HG02798 (cell line): ENCODE measurements around the gene CRNKL1.
"Not testable (repeated sequence)": the region's sequence is repeated elsewhere in the genome, so short reads cannot be mapped to it uniquely, and the experiment has no call there.

ENCODE experiments used
- ATAC-seq: cut with Tn5 transposase; IDR thresholded peaks from one replicate; pipeline ENCODE4 v1.9.1; 2021; ENCODE audit warnings: mild to moderate bottlenecking; ENCODE audit not compliant: unreplicated experiment, poor library complexity

The CRNKL1 gene

DNA sequence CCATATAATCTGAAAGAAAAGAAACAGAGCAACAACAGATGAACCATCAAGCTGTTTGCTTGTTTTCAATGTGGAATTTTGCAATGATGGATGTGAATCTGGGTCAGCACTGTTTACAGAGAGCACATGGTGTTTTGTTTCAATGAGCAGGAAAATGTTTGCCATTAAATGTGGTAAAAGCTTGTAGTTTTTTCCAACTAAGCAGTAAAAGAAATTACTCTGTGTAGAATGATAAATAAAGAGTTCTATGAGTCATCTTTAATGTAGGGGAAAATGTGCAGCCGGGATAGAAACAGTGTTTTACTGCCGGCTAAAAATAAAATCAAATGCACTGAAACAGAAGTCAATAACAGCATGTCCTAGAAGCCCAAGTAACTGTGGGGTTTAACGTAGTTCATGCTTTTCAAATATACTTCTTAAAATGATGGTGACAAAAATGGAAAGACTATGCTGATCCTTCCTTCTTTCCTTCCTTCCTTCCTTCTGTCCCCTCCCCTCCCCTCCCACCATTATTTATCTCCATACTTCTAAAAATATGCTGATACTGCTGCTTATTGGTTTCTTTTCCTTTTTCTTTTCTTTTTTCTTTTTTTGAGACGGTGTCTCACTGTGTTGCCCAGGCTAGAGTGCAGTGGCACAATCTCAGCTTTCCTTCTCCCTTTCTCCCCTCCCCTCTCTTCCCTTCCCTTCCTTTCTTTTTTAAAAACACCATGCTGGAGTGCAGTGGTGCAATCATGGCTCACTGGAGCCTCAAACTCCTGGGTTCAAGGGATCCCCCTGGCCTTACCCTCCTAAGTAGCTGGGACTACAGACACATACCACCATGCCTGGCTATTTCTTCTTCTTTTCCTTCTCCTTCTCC lies 41.4 kb downstream of the CRNKL1 start:
- no peak for ATAC-seq

DNA sequence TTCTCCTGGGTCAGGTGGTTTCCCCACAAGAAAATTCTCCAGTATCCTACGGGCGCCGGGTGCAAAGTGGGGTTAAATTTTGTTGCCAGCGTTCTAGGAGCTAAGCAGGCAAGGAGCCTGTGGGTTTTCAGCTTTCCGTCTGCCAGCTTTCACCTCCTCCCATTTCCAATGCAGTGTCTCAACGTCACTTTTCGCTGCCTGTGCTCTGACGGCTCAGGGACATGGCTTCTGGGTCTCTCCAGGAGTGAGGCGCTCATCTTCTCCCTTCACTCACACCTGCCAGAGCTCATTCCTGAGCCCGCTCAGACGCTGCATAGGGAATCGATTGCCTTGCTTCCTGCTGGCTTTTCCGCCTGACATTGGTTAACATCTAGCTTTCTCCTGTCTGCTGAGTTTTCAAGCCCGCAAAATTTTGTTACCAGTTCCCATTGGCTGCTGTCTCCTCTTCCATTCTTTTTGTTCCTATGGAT lies 42.4 kb downstream of the CRNKL1 start:
- ATAC-seq: no peak

DNA sequence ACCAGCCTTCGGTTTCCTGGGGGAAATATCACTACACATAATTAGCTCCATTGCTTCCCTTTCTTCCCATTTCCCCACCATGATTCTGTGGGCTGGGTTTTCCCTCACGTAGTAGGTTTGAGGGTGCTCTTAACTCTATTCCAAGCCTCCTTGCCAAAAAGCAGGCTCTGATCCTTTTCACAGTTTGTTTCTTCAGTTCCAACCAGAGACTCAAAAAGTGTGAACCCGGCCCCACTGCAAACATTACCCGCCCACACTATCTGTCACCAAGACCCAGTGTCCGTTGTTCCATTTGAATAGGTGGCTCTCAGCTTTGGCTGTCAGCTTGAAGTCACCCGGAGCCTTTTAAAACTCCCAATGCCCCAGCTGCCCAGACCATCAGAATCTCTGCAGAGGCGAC lies 46.9 kb downstream of the CRNKL1 start:
- ATAC-seq: no peak

DNA sequence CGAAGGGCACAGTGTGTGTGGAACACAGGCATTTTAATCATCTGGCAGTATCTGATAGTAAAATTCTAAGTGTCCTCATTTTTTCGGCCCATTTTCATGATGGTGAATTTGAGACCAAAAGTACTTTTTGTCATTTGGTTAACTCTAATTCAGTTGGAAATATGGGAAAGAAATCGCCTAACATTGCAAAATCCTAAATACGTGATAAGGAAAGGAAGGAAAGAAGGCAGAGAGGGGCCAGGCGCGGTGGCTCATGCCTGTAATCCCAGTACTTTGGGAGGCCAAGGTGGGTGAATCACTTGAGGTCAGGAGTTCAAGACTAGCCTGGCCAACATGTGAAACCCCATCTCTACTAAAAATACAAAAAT lies 48.3 kb downstream of the CRNKL1 start:
- ATAC-seq: not testable (repeated sequence)

DNA sequence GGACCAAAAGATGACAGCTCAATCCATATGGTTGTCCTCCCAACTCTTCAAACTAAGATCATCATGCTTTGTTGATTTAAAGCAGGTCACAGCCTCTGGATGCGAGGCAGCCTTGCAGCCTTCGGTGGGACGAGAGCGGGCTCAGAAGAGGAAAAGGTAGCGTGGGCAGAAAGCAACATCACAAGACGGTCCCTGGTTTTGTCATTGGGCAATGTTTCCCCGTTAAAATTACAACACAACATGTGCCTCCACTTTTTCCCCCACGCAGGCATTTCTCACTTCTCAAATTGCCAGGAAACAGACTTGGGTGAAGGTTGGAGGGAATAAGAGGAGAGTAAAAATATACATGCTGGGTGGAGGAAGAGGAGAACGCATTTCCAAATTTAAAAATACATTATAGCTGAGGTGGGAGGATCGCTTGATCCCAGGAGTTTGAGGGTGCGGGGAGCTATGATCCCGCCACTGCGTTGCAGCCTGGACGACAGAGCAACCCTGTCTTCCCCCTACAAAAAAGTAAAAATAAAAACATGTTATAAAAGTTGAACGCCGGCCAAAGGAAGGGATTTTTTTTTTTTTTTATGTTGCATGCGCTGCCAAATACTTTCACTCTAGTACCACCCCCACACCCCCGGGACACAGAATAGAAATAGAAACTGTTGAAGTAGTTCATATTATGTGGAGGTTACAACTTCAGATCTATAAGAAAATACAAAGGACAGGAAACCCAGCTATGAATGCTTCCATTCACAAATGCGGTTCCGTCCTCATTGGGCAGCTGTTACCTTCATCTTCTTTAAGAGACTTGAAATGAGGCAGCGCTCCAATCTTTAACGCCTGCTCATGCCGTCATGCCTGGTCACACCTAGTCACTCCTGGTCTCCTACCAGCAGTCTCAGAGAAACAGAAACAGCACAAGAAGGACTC lies 49.0 kb downstream of the CRNKL1 start:
- ATAC-seq: no peak

GRCh38 chr20:20002101-20002998 lies 49.9 kb downstream of the CRNKL1 start:
- ATAC-seq: no peak

DNA sequence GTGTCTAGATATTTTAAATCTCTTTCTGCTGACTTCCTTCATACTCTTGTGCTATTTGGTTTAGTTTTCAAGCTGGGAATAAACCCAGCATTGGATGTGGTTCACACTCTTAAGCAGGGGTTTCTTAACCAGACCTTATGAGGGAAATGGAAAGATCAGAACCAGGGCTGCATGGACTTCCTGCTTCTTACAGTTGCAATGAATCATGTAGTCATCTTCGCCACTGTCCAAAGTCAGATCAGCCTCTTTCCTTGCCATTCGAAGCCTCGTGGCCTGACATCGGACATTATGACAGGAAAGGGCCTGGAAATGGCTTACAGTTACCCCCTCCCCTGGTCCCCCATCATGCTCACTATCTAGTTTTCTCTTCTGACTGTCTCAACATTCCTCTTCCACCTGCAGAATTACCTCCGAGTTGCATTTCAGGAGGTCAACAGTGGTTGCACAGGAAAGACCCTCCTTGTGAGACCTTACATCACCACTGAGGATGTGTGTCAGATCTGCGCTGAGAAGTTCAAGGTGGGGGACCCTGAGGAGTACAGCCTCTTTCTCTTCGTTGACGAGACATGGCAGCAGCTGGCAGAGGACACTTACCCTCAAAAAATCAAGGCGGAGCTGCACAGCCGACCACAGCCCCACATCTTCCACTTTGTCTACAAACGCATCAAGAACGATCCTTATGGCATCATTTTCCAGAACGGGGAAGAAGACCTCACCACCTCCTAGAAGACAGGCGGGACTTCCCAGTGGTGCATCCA lies 51.9 kb downstream of the CRNKL1 start:
- ATAC-seq: no peak

DNA sequence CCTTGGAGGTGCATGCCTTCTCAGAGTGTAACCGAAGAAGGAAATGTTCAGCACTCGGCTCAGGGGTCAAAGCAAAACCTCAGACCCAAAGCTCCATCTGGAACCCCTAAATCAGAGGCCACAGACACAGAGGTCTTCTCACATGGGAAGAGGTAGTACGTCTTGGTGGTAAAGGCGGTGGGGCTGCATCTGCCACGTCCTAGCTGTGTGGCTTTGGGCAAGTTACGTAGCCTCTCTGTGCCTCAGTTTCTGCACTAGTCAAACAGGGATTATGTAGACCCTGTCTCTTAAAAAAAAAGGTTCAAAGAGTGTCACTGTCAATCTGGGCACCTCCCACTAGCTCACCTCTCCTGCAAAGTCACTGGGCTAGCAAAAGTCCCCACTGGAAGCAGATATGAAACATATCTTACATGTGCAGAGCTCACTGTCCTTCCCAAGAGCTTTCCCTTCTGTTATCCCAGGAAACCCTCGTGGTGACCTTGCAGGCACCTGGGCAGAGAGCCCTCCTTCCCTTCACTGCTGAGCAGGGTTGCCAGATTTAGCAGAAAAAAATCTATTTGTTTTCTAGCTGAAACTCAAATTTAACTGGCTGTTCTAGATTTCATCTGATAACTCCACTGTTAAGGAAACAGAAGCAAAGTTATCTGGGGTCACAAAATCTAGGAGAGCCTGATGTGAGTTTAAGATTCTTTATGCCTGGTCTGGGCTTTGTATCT lies 53.1 kb downstream of the CRNKL1 start:
- ATAC-seq: no peak

GRCh38 chr20:19996917-19997316 lies 55.3 kb downstream of the CRNKL1 start:
- ATAC-seq: no peak

DNA sequence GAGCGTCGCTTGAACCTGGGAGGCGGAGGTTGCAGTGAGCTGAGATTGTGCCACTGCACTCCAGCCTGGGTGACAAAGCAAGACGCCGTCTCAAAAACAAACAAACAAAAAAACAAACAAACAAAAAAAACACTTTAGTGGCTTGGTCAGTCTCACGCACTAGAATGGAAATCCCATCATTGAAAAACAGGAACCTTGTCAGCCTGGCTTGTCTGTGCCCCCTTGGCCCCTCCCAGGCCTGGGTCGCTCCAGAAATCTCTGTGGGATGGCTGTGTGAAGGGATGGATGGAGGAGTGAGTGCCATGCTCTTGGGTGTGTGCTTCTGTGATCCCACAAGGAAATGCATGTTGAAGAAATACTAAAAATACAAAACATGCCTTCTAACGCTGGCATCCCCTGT lies 56.0 kb downstream of the CRNKL1 start:
- no peak for ATAC-seq

DNA sequence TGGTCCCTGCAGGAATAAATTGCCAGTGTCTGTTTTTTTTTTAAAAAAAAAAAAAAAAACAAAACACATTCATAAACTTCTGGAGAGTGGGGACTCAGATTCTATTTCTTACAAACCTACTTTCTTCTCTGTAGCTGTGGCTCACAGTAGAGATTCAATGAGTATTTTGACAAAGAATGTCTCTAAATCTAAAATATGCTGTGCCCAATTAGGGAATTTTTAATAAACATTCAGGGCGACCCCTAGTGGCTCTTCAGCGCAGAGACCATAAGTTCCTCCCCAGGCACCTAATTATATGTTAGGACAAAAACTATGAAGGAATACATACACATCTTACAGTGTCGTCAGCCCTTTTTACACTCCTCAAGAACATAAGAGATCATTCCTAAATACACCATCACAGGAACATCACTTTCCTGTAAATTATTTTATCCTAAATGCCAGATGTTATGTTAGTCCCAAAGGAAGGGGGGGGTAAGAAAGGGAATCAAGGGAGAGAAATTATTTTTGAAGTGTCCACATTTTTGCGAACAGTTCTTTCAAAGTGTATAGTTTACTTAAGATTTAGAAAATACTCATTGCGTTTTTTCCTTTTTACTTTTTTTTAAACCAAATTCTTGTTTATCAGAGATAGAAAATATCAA lies 56.9 kb downstream of the CRNKL1 start:
- ATAC-seq: no peak

- no peak for ATAC-seq
These were observed 58.2 kb downstream of the CRNKL1 start for GRCh38 chr20:19993958-19994669.

DNA sequence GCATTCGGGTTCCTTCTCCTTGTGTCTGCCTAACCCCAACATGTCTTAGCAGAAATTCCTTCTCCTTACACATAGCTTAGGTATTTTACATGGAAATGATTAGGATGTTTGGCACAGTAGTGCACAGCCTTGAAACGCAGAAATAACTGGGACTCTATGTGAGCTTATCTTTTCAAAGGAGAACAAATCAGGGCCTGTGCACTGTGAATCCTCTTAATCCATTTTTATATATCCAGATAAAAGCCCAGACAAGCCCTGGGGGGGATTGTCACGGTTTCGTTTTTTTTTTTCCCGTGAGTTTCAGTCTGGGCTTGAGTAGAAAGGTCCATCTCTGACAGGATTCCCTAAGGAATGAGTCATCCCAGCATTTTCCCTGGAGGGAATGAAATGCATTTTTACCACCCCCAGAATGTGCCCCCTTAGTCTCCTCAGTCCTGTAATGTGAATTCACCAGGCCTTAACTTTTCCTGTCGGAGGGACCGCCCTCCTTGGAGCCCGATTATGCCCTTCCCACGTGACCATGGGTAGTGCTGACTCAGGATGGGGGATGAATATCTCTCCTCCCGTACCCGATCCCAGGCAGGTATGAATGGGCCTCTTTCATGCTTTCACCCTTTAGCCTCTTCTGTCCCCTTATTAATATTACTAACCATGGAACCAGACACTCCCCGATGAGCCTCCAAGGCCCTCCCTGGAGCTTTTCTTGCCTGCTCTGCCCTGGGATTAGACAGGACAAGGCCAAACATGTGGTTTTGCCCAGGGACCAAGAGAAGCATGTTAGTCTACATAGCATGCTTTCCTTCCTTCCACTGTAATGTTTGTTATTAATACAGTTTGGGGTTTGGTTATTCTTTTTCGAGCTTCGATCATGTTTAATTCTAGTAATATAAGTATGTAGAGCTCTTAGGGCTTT lies 59.0 kb downstream of the CRNKL1 start:
- no peak for ATAC-seq

GRCh38 chr20:19991854-19992253 lies 60.4 kb downstream of the CRNKL1 start:
- no peak for ATAC-seq

DNA sequence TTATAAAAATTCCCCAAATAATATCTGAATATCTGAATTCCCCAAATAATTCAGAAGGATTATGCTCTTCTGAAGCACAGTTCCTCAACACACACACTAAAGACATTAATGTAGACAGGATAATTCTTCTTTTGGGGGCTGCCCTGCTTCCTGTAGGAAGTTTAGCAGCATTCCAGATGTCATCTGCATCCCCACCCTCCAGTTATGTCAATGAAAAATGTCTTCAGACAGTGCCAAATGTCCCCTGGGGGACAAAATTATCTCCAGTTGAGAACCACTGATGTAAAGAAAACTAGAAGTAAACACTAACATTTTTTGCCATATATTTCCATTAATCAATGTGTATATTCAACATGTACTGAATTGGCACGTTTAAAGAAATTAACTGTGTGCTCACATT lies 61.0 kb downstream of the CRNKL1 start:
- ATAC-seq: no peak

- no peak for ATAC-seq
These were observed 61.4 kb downstream of the CRNKL1 start for GRCh38 chr20:19990850-19991249.

GRCh38 chr20:19987046-19987445 lies 65.2 kb downstream of the CRNKL1 start:
- ATAC-seq: no peak
